GM12891 (cell line): ENCODE measurements around the gene CCDC9B.

Experiments
- PAX5 ChIP-seq: IDR thresholded peaks from 2 replicates; pipeline ENCODE4 v1.6.1; 2011; ENCODE audit warnings: low read length, moderate library complexity, mild to moderate bottlenecking; ENCODE audit not compliant: insufficient read depth, severe bottlenecking
- POLR2A ChIP-seq: IDR thresholded peaks from 2 replicates; pipeline ENCODE4 v1.6.1; 2011; ENCODE audit warnings: low read depth, low read length, control low read depth

GRCh38 chr15:40380636-40381035, 39.9 kb upstream of the CCDC9B start:
- TF ChIP-seq PAX5, result no peak
- TF ChIP-seq POLR2A, result no peak
